Measurements from ENCODE around the gene MMP23B.

DNA sequence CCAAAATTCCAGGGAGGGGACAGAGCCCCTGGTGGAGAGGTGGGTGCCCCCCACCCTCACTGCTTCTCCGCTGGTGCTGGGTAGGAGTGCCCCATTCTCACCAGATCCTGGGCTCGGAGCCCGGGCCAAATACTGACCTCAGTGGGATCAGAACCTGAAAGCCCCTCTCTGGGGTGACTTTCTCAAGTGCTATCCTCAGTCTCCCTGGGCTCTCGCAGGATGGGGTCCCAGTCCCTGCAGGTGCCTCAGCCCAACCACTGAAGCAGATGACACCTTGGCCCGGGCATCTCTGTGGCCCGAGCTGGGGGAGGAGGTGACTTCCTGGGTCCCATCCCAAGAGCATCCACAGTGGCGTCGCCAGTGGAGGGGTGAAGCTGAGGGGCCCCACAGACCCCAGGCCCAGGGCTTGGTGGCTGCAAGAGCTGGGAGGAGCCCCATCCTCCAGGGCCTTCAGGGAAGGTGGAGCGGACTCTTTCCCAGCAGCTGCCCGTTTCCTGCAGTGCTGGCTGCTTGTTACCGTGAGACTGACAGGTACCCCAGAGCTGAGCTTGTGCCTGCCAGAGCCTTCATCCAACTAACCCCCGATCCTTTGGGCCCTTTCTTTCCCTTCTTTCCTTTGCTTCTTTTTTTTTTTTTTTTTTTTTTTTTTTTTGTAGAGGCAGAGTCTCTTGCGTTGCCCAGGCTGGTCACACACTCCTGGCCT is 28.2 kb upstream of the MMP23B start:
- no peak for TF ChIP-seq EZH2 (IDR thresholded peaks at IDR 0.05; ENCODE audit: borderline replicate concordance, low read depth, low read length, severe bottlenecking)
- TF ChIP-seq, protein P1, sequence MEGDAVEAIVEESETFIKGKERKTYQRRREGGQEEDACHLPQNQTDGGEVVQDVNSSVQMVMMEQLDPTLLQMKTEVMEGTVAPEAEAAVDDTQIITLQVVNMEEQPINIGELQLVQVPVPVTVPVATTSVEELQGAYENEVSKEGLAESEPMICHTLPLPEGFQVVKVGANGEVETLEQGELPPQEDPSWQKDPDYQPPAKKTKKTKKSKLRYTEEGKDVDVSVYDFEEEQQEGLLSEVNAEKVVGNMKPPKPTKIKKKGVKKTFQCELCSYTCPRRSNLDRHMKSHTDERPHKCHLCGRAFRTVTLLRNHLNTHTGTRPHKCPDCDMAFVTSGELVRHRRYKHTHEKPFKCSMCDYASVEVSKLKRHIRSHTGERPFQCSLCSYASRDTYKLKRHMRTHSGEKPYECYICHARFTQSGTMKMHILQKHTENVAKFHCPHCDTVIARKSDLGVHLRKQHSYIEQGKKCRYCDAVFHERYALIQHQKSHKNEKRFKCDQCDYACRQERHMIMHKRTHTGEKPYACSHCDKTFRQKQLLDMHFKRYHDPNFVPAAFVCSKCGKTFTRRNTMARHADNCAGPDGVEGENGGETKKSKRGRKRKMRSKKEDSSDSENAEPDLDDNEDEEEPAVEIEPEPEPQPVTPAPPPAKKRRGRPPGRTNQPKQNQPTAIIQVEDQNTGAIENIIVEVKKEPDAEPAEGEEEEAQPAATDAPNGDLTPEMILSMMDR (IDR thresholded peaks at IDR 0.05; ENCODE audit: borderline replicate concordance, extremely low read depth, low read length, poor library complexity, severe bottlenecking) = no peak
